Stimulated activated CD8-positive, alpha-beta memory T cell treated with anti-CD3 and anti-CD28 coated beads, Interleukin-7, amount 100 ng/mL, for 4 hours (primary cell): ENCODE measurements around the gene KRT85.
"Not testable (repeated sequence)": the region's sequence is repeated elsewhere in the genome, so short reads cannot be mapped to it uniquely, and the experiment has no call there.

Source experiments
- DNase-seq, 2 donors: peaks; one replicate each; pipeline ENCODE4 v3.0.0-alpha.2; 2020; ENCODE audit warnings: low read depth in 2 of 2

Gene KRT85

GRCh38 chr12:52366738-52367485 is at the start of gene KRT85:
Gene KRT85 (minus strand): TSS chr12:52367481. CDS start chr12:52367405, 76 bp downstream.
- DNase-seq: no peak

- no peak for DNase-seq
These were observed 49.5 kb upstream of the KRT85 start for GRCh38 chr12:52416795-52417194.

GRCh38 chr12:52415870-52416750 is 48.8 kb upstream of the KRT85 start:
- DNase-seq: no peak

GRCh38 chr12:52414936-52415335 is 47.7 kb upstream of the KRT85 start:
- no peak for DNase-seq

DNA sequence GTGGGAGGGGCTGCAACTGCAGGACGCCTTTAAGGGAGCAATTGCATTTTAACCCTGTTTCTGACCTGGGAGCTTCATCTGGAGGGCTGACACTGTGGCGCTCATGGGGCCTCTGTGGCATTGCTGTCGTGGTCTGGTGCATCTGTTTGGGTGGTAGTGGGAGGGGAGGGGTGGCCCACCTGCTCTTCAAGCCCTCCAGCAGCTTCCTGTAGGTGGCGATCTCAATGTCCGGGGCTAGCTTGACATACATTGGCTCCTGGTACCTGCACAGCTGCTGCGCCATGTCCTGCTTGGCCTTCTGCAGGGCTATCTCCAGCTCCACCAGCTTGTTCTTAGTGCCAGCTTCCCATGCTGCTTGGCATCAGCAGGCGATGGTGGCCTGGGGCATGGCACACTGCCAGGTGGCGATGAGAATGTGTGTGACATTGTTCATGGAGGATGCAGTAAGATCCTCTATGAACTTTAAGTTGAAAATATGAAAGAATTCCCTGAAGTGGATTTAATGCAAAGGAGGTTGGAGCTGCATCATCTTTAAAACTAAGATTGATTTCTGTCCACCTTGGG is 46.6 kb upstream of the KRT85 start:
- DNase-seq: no peak

DNA sequence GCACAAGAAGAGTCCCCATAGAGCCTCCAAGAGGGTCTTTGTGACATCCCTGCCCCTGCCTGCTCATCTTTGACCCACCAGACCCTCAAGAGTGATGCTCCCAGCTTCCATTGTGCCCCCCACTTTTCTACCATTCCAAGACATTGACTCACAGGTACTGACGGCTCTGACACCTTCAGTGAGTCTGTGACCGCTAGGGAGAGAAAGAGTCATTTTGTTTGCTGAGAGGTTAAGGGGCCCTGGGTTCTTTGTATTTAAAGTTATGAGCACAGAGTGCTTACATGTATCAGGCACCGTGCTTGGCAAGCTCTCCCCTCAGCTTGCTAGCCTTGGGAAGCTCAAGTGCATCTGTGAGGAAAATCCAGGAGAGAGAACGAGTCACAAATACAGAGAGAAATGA is 45.9 kb upstream of the KRT85 start:
- no peak for DNase-seq

GRCh38 chr12:52411815-52412214 is 44.5 kb upstream of the KRT85 start:
- no peak for DNase-seq

DNA sequence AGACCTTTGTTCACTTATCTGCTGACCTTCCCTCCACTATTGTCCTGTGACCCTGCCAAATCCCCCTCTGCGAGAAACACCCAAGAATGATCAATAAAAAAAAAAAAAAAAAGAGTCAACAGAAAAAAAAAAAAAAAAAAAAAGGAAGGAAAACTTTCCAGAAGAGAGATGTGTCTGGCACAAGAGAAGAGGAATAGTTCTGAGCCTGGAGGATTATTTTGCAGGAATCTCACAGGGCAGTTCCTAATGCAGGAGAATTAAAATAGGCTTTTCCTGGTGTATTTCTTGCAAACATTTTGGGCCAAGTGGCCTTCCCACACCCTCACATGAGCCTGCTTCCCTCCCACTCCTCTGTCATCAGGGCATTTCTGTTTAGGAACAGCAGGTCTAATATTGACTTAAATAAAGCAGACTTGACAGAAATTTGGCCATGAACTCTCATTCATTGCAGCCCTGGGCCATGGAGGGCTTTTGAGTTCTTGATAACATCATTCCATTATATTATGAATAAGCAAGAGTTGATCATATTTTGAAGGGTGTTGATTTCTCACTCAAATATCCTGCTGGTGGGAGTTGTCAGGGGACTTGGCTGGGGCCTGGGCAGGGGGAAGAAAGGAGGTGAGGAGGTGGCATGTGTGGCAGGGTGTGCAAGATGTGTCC is 43.4 kb upstream of the KRT85 start:
- not testable (repeated sequence) for DNase-seq

DNA sequence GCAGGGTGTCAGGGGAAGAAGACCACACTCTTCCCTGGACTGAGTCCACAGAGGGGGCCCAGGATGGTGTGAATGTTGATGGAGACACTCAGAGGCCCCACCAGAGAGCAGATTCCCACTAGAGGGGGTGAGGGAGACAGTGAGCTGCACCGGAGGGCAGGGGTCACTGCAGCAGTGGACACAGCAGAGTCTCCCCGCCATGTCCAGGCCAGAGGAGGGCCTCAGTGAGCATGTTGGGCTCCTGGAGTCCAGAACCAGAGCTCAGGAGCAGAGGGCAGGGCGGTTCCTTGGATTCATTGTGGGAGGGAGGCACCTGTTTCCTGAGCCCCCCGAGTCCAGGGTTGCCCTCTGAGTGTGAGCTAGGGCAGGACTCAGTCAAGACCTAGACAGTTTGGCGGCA is 40.6 kb upstream of the KRT85 start:
- DNase-seq: no peak

- DNase-seq: no peak
These were observed 38.7 kb upstream of the KRT85 start, which contains the start of gene KRT82 for GRCh38 chr12:52405922-52406385. Gene KRT82 (minus strand): TSS chr12:52406335. CDS start chr12:52406277, 58 bp downstream.

DNA sequence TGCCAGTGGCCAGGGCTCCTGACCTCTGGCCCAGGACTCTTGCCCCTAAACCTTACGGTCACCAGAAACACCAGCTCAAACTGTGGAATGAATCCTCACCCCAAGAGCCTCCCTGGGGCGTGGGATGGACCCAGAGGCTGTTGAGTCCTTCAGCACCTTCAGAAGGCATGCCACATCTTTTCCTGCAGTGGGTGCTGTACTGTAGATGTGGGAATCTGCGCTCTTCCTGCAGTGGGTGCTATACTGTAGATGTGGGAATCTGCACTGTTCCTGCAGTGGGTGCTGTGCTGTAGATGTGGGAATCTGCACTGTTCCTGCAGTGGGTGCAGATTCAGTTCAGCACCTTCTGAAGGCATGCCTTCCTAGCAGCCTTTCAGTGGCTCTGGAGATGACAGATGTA is 37.7 kb upstream of the KRT85 start:
- DNase-seq: no peak

DNA sequence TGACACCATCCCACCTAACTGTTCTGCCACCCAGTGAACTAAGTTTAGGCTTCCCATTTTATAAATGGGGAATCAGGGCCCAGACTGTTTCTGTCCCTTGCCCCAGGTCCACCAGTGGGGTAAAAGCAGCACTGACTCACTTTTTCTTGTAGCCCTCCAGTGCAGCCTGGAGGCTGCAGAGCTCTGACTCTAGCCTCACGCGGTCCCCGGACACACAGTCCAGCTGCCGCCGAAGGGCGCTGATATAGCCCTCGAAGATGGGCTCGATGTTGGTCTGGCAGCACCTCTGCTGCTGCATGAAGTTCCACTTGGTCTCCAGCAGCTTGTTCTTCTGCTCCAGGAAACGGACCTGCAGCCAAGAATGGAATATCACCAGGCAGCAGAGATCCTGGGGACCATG is 36.3 kb upstream of the KRT85 start:
- no peak for DNase-seq

DNA sequence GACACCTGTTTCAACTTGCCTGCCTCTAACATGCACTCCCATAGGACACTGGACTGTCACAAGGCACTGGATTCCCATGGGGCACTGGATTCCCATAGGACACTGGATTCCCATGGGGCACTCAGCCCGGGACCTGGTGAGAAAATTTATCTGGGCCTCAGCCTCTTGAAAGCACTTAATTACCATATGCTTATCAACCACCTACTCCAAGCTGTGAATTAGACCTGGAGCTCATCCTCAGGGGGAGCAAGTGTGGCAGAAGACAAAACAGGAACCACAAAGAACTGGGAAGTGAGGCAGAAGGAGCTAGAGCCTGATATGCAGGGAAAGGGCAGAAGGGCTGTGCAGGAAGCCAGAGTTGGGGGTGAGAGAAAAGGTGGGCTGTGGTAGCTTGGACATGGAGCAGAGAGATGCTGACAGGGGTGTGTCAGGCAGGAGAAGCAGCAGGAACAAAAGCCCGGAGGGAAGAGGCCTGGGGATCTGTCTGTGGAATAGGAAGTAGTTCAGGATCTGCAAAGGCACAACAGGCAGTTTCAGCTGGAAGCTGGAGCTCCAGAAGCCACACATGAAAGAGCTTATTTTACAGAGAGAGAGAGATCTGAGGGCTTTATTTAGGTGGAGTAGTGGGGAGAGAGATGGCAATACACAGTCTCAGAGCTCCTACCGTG is 35.7 kb upstream of the KRT85 start:
- no peak for DNase-seq

- DNase-seq: no peak
These were observed 35.1 kb upstream of the KRT85 start for GRCh38 chr12:52402377-52402776.

DNA sequence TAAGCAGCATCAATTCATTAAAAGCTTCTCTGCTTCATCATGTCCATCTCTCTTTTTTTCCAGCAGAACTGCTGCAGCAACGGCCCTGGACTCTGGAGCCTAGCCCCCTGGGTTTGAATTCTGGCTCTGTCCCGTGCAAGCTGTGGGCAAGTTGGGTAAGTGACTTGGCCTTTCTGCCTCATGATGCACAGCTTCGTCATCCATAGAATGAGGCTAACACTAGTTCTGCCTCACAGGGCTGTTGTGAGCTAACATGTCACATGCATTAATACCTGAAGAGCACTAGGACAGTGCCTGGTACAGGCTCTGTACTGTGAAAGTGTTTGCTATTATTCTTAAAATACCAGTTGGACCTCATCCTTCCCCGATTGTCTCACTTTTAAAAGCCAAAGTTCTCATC is 34.6 kb upstream of the KRT85 start:
- no peak for DNase-seq

DNA sequence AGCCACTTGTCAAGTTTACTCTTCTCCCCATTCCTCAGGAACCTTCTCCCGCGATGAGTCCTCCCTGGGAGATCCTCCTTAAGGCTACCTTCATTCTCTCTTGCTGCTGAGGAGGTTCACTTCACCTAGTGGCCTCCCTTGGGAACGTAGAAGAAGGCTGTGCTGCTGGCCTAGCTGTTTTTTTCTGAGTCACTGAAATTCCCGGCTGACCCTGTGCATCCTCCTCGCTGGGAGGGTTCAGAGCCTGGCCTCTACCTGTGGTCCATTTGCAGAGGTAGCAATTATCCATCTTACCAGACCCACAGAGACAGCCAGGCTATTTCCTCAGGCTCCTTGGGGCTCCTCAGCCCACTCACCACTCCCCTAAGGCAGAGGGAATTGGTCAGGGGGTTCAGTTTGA is 34.2 kb upstream of the KRT85 start:
- DNase-seq: no peak

GRCh38 chr12:52400906-52401305 is 33.6 kb upstream of the KRT85 start:
- no peak for DNase-seq

DNA sequence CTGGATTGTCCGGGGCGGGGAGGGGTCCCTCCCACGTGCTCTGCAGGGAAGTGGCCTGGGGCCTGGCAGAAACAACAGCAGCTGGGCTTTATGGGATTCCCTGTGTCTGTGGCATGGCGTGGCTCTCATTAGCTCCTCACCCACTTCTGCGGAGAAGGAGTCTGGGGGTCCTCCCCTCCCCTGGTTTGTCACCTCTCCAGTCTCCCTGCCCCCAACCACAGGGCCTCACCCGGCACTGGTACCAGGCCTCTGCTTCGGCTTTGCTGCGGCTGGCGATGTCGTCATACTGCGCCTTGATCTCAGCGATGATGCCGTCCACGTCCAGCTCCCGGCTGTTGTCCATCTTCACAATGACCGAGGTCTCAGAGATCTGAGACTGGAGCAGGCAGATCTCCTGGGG is 32.5 kb upstream of the KRT85 start:
- no peak for DNase-seq

DNA sequence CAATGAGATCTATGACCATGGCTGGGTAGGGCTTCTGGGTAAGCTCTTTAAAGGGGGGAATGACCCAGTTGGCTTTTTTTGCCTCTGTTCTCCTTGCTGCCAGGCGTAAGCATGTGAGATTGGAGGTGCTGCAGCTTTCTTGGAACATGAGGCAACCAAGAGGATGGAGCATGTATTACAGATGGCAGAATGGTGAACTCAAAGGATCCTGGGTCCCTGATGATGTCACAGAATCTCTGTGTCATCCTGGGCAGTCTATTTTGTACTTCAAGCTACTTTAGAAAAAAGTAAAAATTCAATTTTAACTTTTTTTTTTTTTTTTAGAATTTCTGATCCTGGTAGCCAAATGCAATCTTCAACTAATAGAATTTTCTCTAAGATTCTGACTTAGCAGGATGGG is 30.9 kb upstream of the KRT85 start:
- no peak for DNase-seq

DNA sequence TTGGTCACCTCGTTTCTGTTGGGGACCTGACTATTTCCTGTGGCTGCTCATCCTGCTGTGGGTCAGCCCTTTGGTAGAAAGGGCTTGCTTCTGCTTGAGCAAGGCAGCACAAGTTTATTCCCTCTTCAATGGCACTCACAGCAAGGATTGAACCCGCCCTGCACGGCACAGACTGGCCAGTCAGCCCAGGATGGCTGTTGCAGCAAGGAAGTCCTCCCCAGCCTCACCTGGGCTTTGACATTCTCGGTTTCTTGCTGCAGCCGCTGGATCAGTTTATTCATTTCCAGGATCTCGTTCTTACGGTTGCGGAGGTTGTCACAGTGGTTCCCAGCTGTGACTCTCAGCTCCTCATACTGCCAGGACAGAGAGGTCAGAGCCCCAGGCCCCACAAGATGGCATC is 29.4 kb upstream of the KRT85 start:
- no peak for DNase-seq

GRCh38 chr12:52395761-52396434 is 28.6 kb upstream of the KRT85 start:
- no peak for DNase-seq
